Measurements from ENCODE around the gene B4GALT4.

B4GALT4 gene

GRCh38 chr3:119184111-119184510, 56.6 kb downstream of the B4GALT4 start:
- no peak for TF ChIP-seq CTCF (IDR thresholded peaks at IDR 0.05; ENCODE audit: insufficient read depth, low read length)
- no peak for TF ChIP-seq SPI1 (IDR thresholded peaks at IDR 0.05; ENCODE audit: borderline replicate concordance, low read depth)
- DNase-seq (ENCODE audit: low read depth in 1 of 2, low spot score in 1 of 2), result no peak
- Histone ChIP-seq H3K27ac (replicated peaks) (no peak overlapping the region), H3K27me3 (ENCODE audit: insufficient read depth, poor library complexity, severe bottlenecking) (no peaks in the 10 kb centered on the region), H3K4me3 (replicated peaks; ENCODE audit: insufficient read depth, low read length) (no peak overlapping the region)

GRCh38 chr3:119181765-119182164, 58.9 kb downstream of the B4GALT4 start:
- TF ChIP-seq POLR2AphosphoS5 (IDR thresholded peaks at IDR 0.05; ENCODE audit: low read depth) (no peak), GABPA (IDR thresholded peaks at IDR 0.05; ENCODE audit: low read depth) (no peak), SPI1 (IDR thresholded peaks at IDR 0.05; ENCODE audit: borderline replicate concordance, low read depth) (no peak), CTCF (IDR thresholded peaks at IDR 0.05; ENCODE audit: insufficient read depth, low read length) (no peak), REST (IDR thresholded peaks at IDR 0.05; ENCODE audit: insufficient replicate concordance, low read depth) (no peak)
- no peak for DNase-seq (ENCODE audit: low read depth in 1 of 2, low spot score in 1 of 2)
- no peaks in the 10 kb centered on the region for H3K27me3 ChIP-seq (ENCODE audit: insufficient read depth, poor library complexity, severe bottlenecking)
- H3K4me3 ChIP-seq (replicated peaks; ENCODE audit: insufficient read depth, low read length), result no peak overlapping the region
- no peak overlapping the region for H3K27ac ChIP-seq (replicated peaks)

GRCh38 chr3:119177321-119177720, 63.4 kb downstream of the B4GALT4 start:
- peaks cover 3% of the 10 kb centered on the region for H3K27me3 ChIP-seq (ENCODE audit: insufficient read depth, poor library complexity, severe bottlenecking)
- no peak for TF ChIP-seq REST (IDR thresholded peaks at IDR 0.05; ENCODE audit: insufficient replicate concordance, low read depth)
- TF ChIP-seq POLR2AphosphoS5 (IDR thresholded peaks at IDR 0.05; ENCODE audit: low read depth), result no peak
- no peak for TF ChIP-seq SPI1 (IDR thresholded peaks at IDR 0.05; ENCODE audit: borderline replicate concordance, low read depth)
- no peak for TF ChIP-seq CTCF (IDR thresholded peaks at IDR 0.05; ENCODE audit: insufficient read depth, low read length)
- no peak for TF ChIP-seq GABPA (IDR thresholded peaks at IDR 0.05; ENCODE audit: low read depth)
- H3K4me3 ChIP-seq (replicated peaks; ENCODE audit: insufficient read depth, low read length), result no peak overlapping the region
- DNase-seq (ENCODE audit: low read depth in 1 of 2, low spot score in 1 of 2), result no peak
- H3K27ac ChIP-seq (replicated peaks), result no peak overlapping the region

- H3K4me3 ChIP-seq (replicated peaks; ENCODE audit: insufficient read depth, low read length), result no peak overlapping the region
- H3K27me3 ChIP-seq (ENCODE audit: insufficient read depth, poor library complexity, severe bottlenecking), result peaks cover 3% of the 10 kb centered on the region
- no peak overlapping the region for H3K27ac ChIP-seq (replicated peaks)
- DNase-seq (ENCODE audit: low read depth in 1 of 2, low spot score in 1 of 2), result no peak
- TF ChIP-seq CTCF (IDR thresholded peaks at IDR 0.05; ENCODE audit: insufficient read depth, low read length) (no peak), REST (IDR thresholded peaks at IDR 0.05; ENCODE audit: insufficient replicate concordance, low read depth) (no peak), GABPA (IDR thresholded peaks at IDR 0.05; ENCODE audit: low read depth) (no peak), POLR2AphosphoS5 (IDR thresholded peaks at IDR 0.05; ENCODE audit: low read depth) (no peak), SPI1 (IDR thresholded peaks at IDR 0.05; ENCODE audit: borderline replicate concordance, low read depth) (no peak)
These were observed 63.9 kb downstream of the B4GALT4 start for GRCh38 chr3:119176778-119177177.
